Activated CD8-positive, alpha-beta memory T cell treated with anti-CD3 and anti-CD28 coated beads, Interleukin-2, amount 10 ng/mL, durations not matched to agents 7 days and 5 days (primary cell): Measurements from ENCODE around the gene TRRAP. TPM values are rescaled to one million over a fixed set of nuclear protein-coding genes. Genes with fewer than 3 reads are reported as not detected.
A peak's percentile ranks its signal among the peaks of the same experiment; 100 is the strongest.

Source experiments
- ATAC-seq: fragments of 150-1000 bp; cut with Tn5 transposase; one replicate; pipeline ENCODE4 v1.10.0; 2021; ENCODE audit warnings: moderate library complexity
- CTCF ChIA-PET: fragments of 350-600 bp; sonication (Branson Sonifier 250); formaldehyde crosslinking; loops from one replicate; lab custom pipeline; 2021; ENCODE audit warnings: antibody characterized with exemption; lab: Charles Lee
- DNase-seq: peaks from one replicate; pipeline ENCODE4 v3.0.0-alpha.2; 2020
- H3K27ac Mint-ChIP-seq: one replicate; pipeline ENCODE4 v1.8.0; 2021; ENCODE audit warnings: mild to moderate bottlenecking, mixed read lengths
- H3K27me3 Mint-ChIP-seq: one replicate; pipeline ENCODE4 v1.8.0; 2021; ENCODE audit warnings: mixed read lengths
- H3K36me3 Mint-ChIP-seq: one replicate; pipeline ENCODE4 v1.8.0; 2021; ENCODE audit warnings: mild to moderate bottlenecking, mixed read lengths
- H3K4me1 Mint-ChIP-seq: one replicate; pipeline ENCODE4 v1.8.0; 2021; ENCODE audit warnings: mixed read lengths
- H3K4me3 Mint-ChIP-seq: one replicate; pipeline ENCODE4 v1.8.0; 2021; ENCODE audit warnings: mild to moderate bottlenecking, moderate library complexity, mixed read lengths
- H3K9me3 Mint-ChIP-seq: one replicate; pipeline ENCODE4 v1.8.0; 2022; ENCODE audit warnings: low read depth, mixed read lengths
- total RNA-seq, 2 experiments: library from RNA; stranded (reverse); gene quantifications; one replicate each; pipeline ENCODE4 v1.2.3, GENCODE V29; 2021

TRRAP gene
- total RNA-seq, 2 experiments from 2014 or later, result 56.2 to 56.8 TPM

- ATAC-seq (no peak), DNase-seq (no peak)
- CTCF ChIA-PET, result interaction anchor here (1.5 kb wide), 1 partner anchor 295 kb away, joined by 3 read pairs; no protein-coding TSS in a partner anchor
- H3K27me3 Mint-ChIP-seq, result no peaks in the 10 kb centered on the region
- no peak overlapping the region for H3K4me3 Mint-ChIP-seq
- peaks cover 68% of the 10 kb centered on the region for H3K36me3 Mint-ChIP-seq
- H3K9me3 Mint-ChIP-seq, result no peaks in the 10 kb centered on the region
- no peak overlapping the region for H3K27ac Mint-ChIP-seq
- H3K4me1 Mint-ChIP-seq, result no peaks in the 10 kb centered on the region
Observed at GRCh38 chr7:99014113-99014985, 136.0 kb downstream of the TRRAP start.

- no peak overlapping the region for H3K27ac Mint-ChIP-seq
- no peaks in the 10 kb centered on the region for H3K4me1 Mint-ChIP-seq
- no peak overlapping the region for H3K4me3 Mint-ChIP-seq
- no peak for DNase-seq
- H3K36me3 Mint-ChIP-seq, result peaks cover 70% of the 10 kb centered on the region
- no peaks in the 10 kb centered on the region for H3K9me3 Mint-ChIP-seq
- no peak for ATAC-seq
- no peaks in the 10 kb centered on the region for H3K27me3 Mint-ChIP-seq
- CTCF ChIA-PET, result no interaction called here
Observed at GRCh38 chr7:99016196-99016595, 137.9 kb downstream of the TRRAP start.

- H3K27me3 Mint-ChIP-seq, result no peaks in the 10 kb centered on the region
- no peak overlapping the region for H3K4me3 Mint-ChIP-seq
- DNase-seq (peak; percentile 1), ATAC-seq (no peak)
- no peaks in the 10 kb centered on the region for H3K9me3 Mint-ChIP-seq
- CTCF ChIA-PET, result interaction anchor here (1.5 kb wide), 1 partner anchor 10 kb away, joined by 3 read pairs; no protein-coding TSS in a partner anchor
- no peak overlapping the region for H3K27ac Mint-ChIP-seq
- H3K36me3 Mint-ChIP-seq, result peaks cover 49% of the 10 kb centered on the region
- H3K4me1 Mint-ChIP-seq, result no peaks in the 10 kb centered on the region
Observed at GRCh38 chr7:99019523-99020412, 141.4 kb downstream of the TRRAP start.

GRCh38 chr7:99020413-99020715 lies 142.0 kb downstream of the TRRAP start:
- Mint-ChIP-seq H3K4me3 (no peak overlapping the region), H3K36me3 (peaks cover 45% of the 10 kb centered on the region), H3K27me3 (no peaks in the 10 kb centered on the region), H3K27ac (no peak overlapping the region), H3K4me1 (no peaks in the 10 kb centered on the region), H3K9me3 (no peaks in the 10 kb centered on the region)
- DNase-seq (no peak), ATAC-seq (no peak)
- CTCF ChIA-PET, result interaction anchor here (0.8 kb wide), 1 partner anchor 9 kb away, joined by 4 read pairs; no protein-coding TSS in a partner anchor

- DNase-seq (no peak), ATAC-seq (no peak)
- Mint-ChIP-seq H3K9me3 (no peaks in the 10 kb centered on the region), H3K4me1 (no peaks in the 10 kb centered on the region), H3K36me3 (peaks cover 32% of the 10 kb centered on the region), H3K4me3 (no peak overlapping the region), H3K27me3 (no peaks in the 10 kb centered on the region), H3K27ac (no peak overlapping the region)
- CTCF ChIA-PET, result no interaction called here
Observed at GRCh38 chr7:99021941-99022560, 143.7 kb downstream of the TRRAP start.

GRCh38 chr7:99024066-99024465 lies 145.7 kb downstream of the TRRAP start:
- Mint-ChIP-seq H3K27me3 (no peaks in the 10 kb centered on the region), H3K4me1 (no peaks in the 10 kb centered on the region), H3K27ac (no peak overlapping the region), H3K4me3 (no peak overlapping the region), H3K9me3 (no peaks in the 10 kb centered on the region), H3K36me3 (peaks cover 24% of the 10 kb centered on the region)
- CTCF ChIA-PET, result no interaction called here
- no peak for ATAC-seq
- DNase-seq, result no peak

GRCh38 chr7:99027241-99027640 lies 148.9 kb downstream of the TRRAP start:
- CTCF ChIA-PET, result no interaction called here
- ATAC-seq, result no peak
- no peak overlapping the region for H3K27ac Mint-ChIP-seq

GRCh38 chr7:99027841-99028240 lies 149.5 kb downstream of the TRRAP start:
- CTCF ChIA-PET, result no interaction called here
- Mint-ChIP-seq H3K4me3 (no peak overlapping the region), H3K4me1 (no peaks in the 10 kb centered on the region), H3K27me3 (no peaks in the 10 kb centered on the region), H3K27ac (no peak overlapping the region), H3K36me3 (peaks cover 11% of the 10 kb centered on the region), H3K9me3 (no peaks in the 10 kb centered on the region)
- DNase-seq, result no peak
- ATAC-seq, result no peak

More at GRCh38 chr7:99027241-99027640, 148.9 kb downstream of the TRRAP start:
- DNase-seq, result no peak
- no peaks in the 10 kb centered on the region for H3K9me3 Mint-ChIP-seq
- no peaks in the 10 kb centered on the region for H3K27me3 Mint-ChIP-seq
- H3K4me1 Mint-ChIP-seq, result no peaks in the 10 kb centered on the region
- H3K36me3 Mint-ChIP-seq, result peaks cover 11% of the 10 kb centered on the region
- H3K4me3 Mint-ChIP-seq, result no peak overlapping the region

GRCh38 chr7:99028261-99028973 lies 150.1 kb downstream of the TRRAP start:
- Mint-ChIP-seq H3K27ac (no peak overlapping the region), H3K4me3 (no peak overlapping the region), H3K9me3 (no peaks in the 10 kb centered on the region), H3K36me3 (peaks cover 7% of the 10 kb centered on the region), H3K27me3 (no peaks in the 10 kb centered on the region), H3K4me1 (no peaks in the 10 kb centered on the region)
- ATAC-seq (no peak), DNase-seq (no peak)
- CTCF ChIA-PET, result no interaction called here

GRCh38 chr7:99029466-99030435 lies 151.4 kb downstream of the TRRAP start:
- peaks cover 11% of the 10 kb centered on the region for H3K36me3 Mint-ChIP-seq
- ATAC-seq (no peak), DNase-seq (no peak)
- H3K4me1 Mint-ChIP-seq, result no peaks in the 10 kb centered on the region
- CTCF ChIA-PET, result interaction anchor here (1.0 to 2.0 kb wide), 3 partner anchors 9 to 11 kb away, joined by 3 to 7 read pairs (median 4); no protein-coding TSS in a partner anchor
- H3K9me3 Mint-ChIP-seq, result no peaks in the 10 kb centered on the region
- H3K27ac Mint-ChIP-seq, result no peak overlapping the region
- H3K4me3 Mint-ChIP-seq, result no peak overlapping the region
- H3K27me3 Mint-ChIP-seq, result no peaks in the 10 kb centered on the region

- no peak overlapping the region for H3K4me3 Mint-ChIP-seq
- DNase-seq, result no peak
- H3K27me3 Mint-ChIP-seq, result no peaks in the 10 kb centered on the region
- H3K9me3 Mint-ChIP-seq, result no peaks in the 10 kb centered on the region
- CTCF ChIA-PET, result interaction anchor here (1.0 to 2.0 kb wide), 3 partner anchors 9 to 12 kb away, joined by 3 to 7 read pairs (median 4); no protein-coding TSS in a partner anchor
- peaks cover 15% of the 10 kb centered on the region for H3K36me3 Mint-ChIP-seq
- H3K4me1 Mint-ChIP-seq, result no peaks in the 10 kb centered on the region
- H3K27ac Mint-ChIP-seq, result no peak overlapping the region
- ATAC-seq, result no peak
Observed at GRCh38 chr7:99030457-99030856, 152.1 kb downstream of the TRRAP start.

GRCh38 chr7:99030951-99031350 lies 152.6 kb downstream of the TRRAP start:
- Mint-ChIP-seq H3K27me3 (no peaks in the 10 kb centered on the region), H3K4me1 (no peaks in the 10 kb centered on the region), H3K27ac (no peak overlapping the region), H3K36me3 (peaks cover 18% of the 10 kb centered on the region), H3K9me3 (no peaks in the 10 kb centered on the region), H3K4me3 (no peak overlapping the region)
- no peak for DNase-seq
- CTCF ChIA-PET, result interaction anchor here (1.1 to 2.0 kb wide), 2 partner anchors 9 to 280 kb away, joined by 4 to 7 read pairs; no protein-coding TSS in a partner anchor
- ATAC-seq, result no peak
